ENCODE measurements around the gene HOMEZ.

HOMEZ gene

DNA sequence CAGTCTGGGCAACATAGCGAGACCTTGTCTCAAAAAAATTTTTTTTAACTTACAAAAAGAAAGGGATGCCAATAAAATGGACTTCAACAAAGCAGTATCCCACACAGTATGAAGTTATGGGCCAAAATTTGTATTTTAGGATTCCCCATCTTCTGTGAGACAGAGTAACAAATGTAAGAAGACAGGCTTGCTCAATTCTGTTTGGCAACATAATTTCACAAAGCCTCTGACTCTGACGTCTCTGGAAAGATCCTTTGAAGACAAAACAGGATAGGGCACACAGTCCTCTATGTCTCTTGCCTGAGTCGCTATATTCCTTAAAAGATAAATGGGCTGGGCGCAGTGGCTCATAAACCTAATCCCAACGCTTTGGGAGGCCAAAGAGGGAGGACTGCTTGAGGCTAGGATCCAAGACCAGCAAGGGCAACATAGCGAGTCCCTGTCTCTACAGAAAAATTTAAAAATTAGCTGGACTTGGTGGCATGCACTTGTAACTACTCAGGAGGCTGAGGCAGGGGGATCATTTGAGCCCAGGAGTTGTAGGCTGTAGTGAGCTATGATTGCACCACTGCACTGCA lies 1.1 kb upstream of the HOMEZ start:
- Histone ChIP-seq H3K9me2 (replicated peaks; ENCODE audit: control insufficient read depth, low read length) (no peaks in the 10 kb centered on the region), H3K4me2 (ENCODE audit: low read length) (peak overlapping the region; percentile 93), H3K27ac (ENCODE audit: low read depth, low read length) (no peak overlapping the region), H3K79me2 (ENCODE audit: control insufficient read depth, low read length) (peaks cover 27% of the 10 kb centered on the region), H3K36me3 (ENCODE audit: control insufficient read depth, low read length) (peaks cover 15% of the 10 kb centered on the region), H3K4me3 (ENCODE audit: low read length) (peak overlapping the region; percentile 91), H4K20me1 (ENCODE audit: control insufficient read depth, insufficient read depth, low read depth, low read length) (no peaks in the 10 kb centered on the region), H3K27me3 (ENCODE audit: control insufficient read depth, low read length) (peaks cover 9% of the 10 kb centered on the region), H3K4me1 (ENCODE audit: control insufficient read depth, low read length) (peaks cover 15% of the 10 kb centered on the region), H3F3A (ENCODE audit: control insufficient read depth, insufficient read depth) (no peaks in the 10 kb centered on the region), H3K9me3 (ENCODE audit: control insufficient read depth, insufficient read depth, low read length) (no peaks in the 10 kb centered on the region)
- no peak for TF ChIP-seq EZH2phosphoT487 (IDR thresholded peaks at IDR 0.05; ENCODE audit: borderline replicate concordance, low read length)
- no peak for TF ChIP-seq CTCF (IDR thresholded peaks at IDR 0.05; ENCODE audit: low read depth, low read length, poor library complexity, severe bottlenecking)

GRCh38 chr14:23285530-23286019 lies 357 bp downstream of the HOMEZ start:
- Histone ChIP-seq H3K4me1 (ENCODE audit: control insufficient read depth, low read length) (peaks cover 15% of the 10 kb centered on the region), H3F3A (ENCODE audit: control insufficient read depth, insufficient read depth) (no peaks in the 10 kb centered on the region), H3K9me2 (replicated peaks; ENCODE audit: control insufficient read depth, low read length) (no peaks in the 10 kb centered on the region), H4K20me1 (ENCODE audit: control insufficient read depth, insufficient read depth, low read depth, low read length) (no peaks in the 10 kb centered on the region), H3K4me2 (ENCODE audit: low read length) (peak overlapping the region; percentile 81), H3K4me3 (ENCODE audit: low read length) (peak overlapping the region; percentile 91), H3K27me3 (ENCODE audit: control insufficient read depth, low read length) (peaks cover 9% of the 10 kb centered on the region), H3K36me3 (ENCODE audit: control insufficient read depth, low read length) (peaks cover 15% of the 10 kb centered on the region), H3K79me2 (ENCODE audit: control insufficient read depth, low read length) (peaks cover 27% of the 10 kb centered on the region), H3K27ac (ENCODE audit: low read depth, low read length) (peak overlapping the region; percentile 23), H3K9me3 (ENCODE audit: control insufficient read depth, insufficient read depth, low read length) (no peaks in the 10 kb centered on the region)
- TF ChIP-seq EZH2phosphoT487 (IDR thresholded peaks at IDR 0.05; ENCODE audit: borderline replicate concordance, low read length) (no peak), CTCF (IDR thresholded peaks at IDR 0.05; ENCODE audit: low read depth, low read length, poor library complexity, severe bottlenecking) (no peak)

DNA sequence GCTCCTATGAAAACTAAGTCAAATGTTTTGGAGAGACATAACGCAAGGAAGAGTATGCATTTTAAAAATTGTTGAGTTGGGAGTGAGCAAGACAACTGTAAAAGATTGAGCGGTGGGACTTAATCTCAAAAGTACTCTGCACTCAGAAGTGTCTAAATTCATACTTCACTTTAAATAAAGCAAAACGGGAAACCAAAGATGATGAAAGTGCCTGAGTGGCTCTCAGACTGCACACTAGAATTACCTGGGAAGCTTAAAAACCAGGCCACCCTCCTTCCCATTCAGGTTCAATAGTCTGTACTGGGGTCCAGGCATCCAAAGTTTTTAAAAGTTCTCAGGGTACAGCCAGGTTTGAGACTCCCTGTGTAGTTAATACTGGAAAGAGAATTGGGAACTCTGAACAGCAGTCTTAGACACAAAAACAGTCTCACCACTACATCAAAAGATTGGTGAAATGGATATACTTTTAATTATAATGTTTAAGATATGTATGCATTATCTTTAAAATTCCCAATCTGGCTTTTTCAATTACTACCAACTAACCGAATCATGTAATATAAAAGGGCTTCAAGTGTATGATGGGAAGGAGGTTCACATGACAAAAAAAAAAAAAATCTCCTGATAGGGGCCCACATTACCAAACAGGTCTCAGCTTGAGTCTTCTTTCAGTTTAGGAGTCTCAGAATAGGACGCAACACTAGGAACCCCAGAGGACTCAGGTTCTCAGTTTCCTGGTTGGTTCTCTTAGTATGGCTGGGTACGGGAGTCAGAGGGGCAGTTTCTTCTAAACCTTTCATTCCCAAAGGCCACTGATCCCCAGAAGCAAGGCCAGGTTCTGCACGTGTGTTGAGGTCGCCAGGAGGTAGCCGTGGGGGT lies 1.0 kb downstream of the HOMEZ start:
- peak overlapping the region; percentile 23 for H3K27ac ChIP-seq (ENCODE audit: low read depth, low read length)
- H3K27me3 ChIP-seq (ENCODE audit: control insufficient read depth, low read length), result peaks cover 9% of the 10 kb centered on the region
- no peak for TF ChIP-seq CTCF (IDR thresholded peaks at IDR 0.05; ENCODE audit: low read depth, low read length, poor library complexity, severe bottlenecking)
- no peak for TF ChIP-seq EZH2phosphoT487 (IDR thresholded peaks at IDR 0.05; ENCODE audit: borderline replicate concordance, low read length)
- H3K4me3 ChIP-seq (ENCODE audit: low read length), result peak overlapping the region; percentile 91
- H3K9me2 ChIP-seq (replicated peaks; ENCODE audit: control insufficient read depth, low read length), result no peaks in the 10 kb centered on the region
- H3K79me2 ChIP-seq (ENCODE audit: control insufficient read depth, low read length), result peaks cover 27% of the 10 kb centered on the region
- peak overlapping the region; percentile 81 for H3K4me2 ChIP-seq (ENCODE audit: low read length)
- H3F3A ChIP-seq (ENCODE audit: control insufficient read depth, insufficient read depth), result no peaks in the 10 kb centered on the region
- H3K36me3 ChIP-seq (ENCODE audit: control insufficient read depth, low read length), result peaks cover 15% of the 10 kb centered on the region
- H3K4me1 ChIP-seq (ENCODE audit: control insufficient read depth, low read length), result peaks cover 18% of the 10 kb centered on the region
- no peaks in the 10 kb centered on the region for H4K20me1 ChIP-seq (ENCODE audit: control insufficient read depth, insufficient read depth, low read depth, low read length)
- H3K9me3 ChIP-seq (ENCODE audit: control insufficient read depth, insufficient read depth, low read length), result no peaks in the 10 kb centered on the region
